DMS114 treated with DMSO at 0.1 percent for 48 hours (cell line): Measurements from ENCODE around the gene C3orf70.

Source experiments
- DNase-seq: peaks from one replicate; lab custom pipeline; 2025; ENCODE audit not compliant: unreplicated experiment; lab: John Stamatoyannopoulos, UW

The C3orf70 gene

GRCh38 chr3:185056908-185057307, 96.0 kb downstream of the C3orf70 start:
- DNase-seq, result no peak

GRCh38 chr3:185052631-185053030, 100.2 kb downstream of the C3orf70 start:
- no peak for DNase-seq

GRCh38 chr3:185051801-185052200, 101.1 kb downstream of the C3orf70 start:
- DNase-seq, result no peak

- DNase-seq, result no peak
Measured at GRCh38 chr3:185049710-185050109, 103.2 kb downstream of the C3orf70 start.

- no peak for DNase-seq
Measured at GRCh38 chr3:185046603-185047002, 106.3 kb downstream of the C3orf70 start.

GRCh38 chr3:185046164-185046515, 106.7 kb downstream of the C3orf70 start:
- DNase-seq, result no peak

- DNase-seq, result no peak
Measured at GRCh38 chr3:185042312-185043050, 110.4 kb downstream of the C3orf70 start.

GRCh38 chr3:185041540-185041939, 111.3 kb downstream of the C3orf70 start:
- no peak for DNase-seq

GRCh38 chr3:185040425-185040824, 112.4 kb downstream of the C3orf70 start:
- no peak for DNase-seq

- no peak for DNase-seq
Measured at GRCh38 chr3:185037801-185038200, 115.1 kb downstream of the C3orf70 start.

GRCh38 chr3:185030951-185031350, 121.9 kb downstream of the C3orf70 start:
- DNase-seq, result no peak

- no peak for DNase-seq
Measured at GRCh38 chr3:185030399-185030798, 122.5 kb downstream of the C3orf70 start.

- no peak for DNase-seq
Measured at GRCh38 chr3:185029086-185029485, 123.8 kb downstream of the C3orf70 start.

GRCh38 chr3:185028121-185028520, 124.7 kb downstream of the C3orf70 start:
- no peak for DNase-seq
